ENCODE results near the gene INSIG1.

Gene INSIG1

GRCh38 chr7:155280446-155281397, 17.0 kb upstream of the INSIG1 start:
- Histone ChIP-seq H3K4me1 (ENCODE audit: insufficient read depth, low read length) (no peaks in the 10 kb centered on the region), H3K9ac (ENCODE audit: low read depth, low read length) (no peak overlapping the region), H3K27ac (ENCODE audit: low read length) (no peak overlapping the region)

GRCh38 chr7:155281398-155281969, 16.2 kb upstream of the INSIG1 start:
- Histone ChIP-seq H3K9me3 (ENCODE audit: insufficient read depth, low read depth, low read length) (no peaks in the 10 kb centered on the region), H3K9ac (ENCODE audit: low read depth, low read length) (no peak overlapping the region)

More at GRCh38 chr7:155280446-155281397, 17.0 kb upstream of the INSIG1 start:
- Histone ChIP-seq H3K4me3 (ENCODE audit: low read length) (no peak overlapping the region), H3K27me3 (ENCODE audit: insufficient read depth, low read length) (no peaks in the 10 kb centered on the region), H3K9me3 (ENCODE audit: insufficient read depth, low read depth, low read length) (no peaks in the 10 kb centered on the region), H3K36me3 (ENCODE audit: insufficient read depth, low read depth, low read length) (no peaks in the 10 kb centered on the region)

GRCh38 chr7:155282671-155283070, 15.0 kb upstream of the INSIG1 start:
- no peaks in the 10 kb centered on the region for H3K9me3 ChIP-seq (ENCODE audit: insufficient read depth, low read depth, low read length)
- H3K27ac ChIP-seq (ENCODE audit: low read length) = no peak overlapping the region
- H3K9ac ChIP-seq (ENCODE audit: low read depth, low read length) = no peak overlapping the region
- H3K27me3 ChIP-seq (ENCODE audit: insufficient read depth, low read length) = no peaks in the 10 kb centered on the region
- no peaks in the 10 kb centered on the region for H3K4me1 ChIP-seq (ENCODE audit: insufficient read depth, low read length)
- H3K4me3 ChIP-seq (ENCODE audit: low read length) = no peak overlapping the region
- no peaks in the 10 kb centered on the region for H3K36me3 ChIP-seq (ENCODE audit: insufficient read depth, low read depth, low read length)

More at GRCh38 chr7:155281398-155281969, 16.2 kb upstream of the INSIG1 start:
- Histone ChIP-seq H3K36me3 (ENCODE audit: insufficient read depth, low read depth, low read length) (no peaks in the 10 kb centered on the region), H3K27ac (ENCODE audit: low read length) (no peak overlapping the region), H3K4me3 (ENCODE audit: low read length) (no peak overlapping the region), H3K27me3 (ENCODE audit: insufficient read depth, low read length) (no peaks in the 10 kb centered on the region), H3K4me1 (ENCODE audit: insufficient read depth, low read length) (no peaks in the 10 kb centered on the region)

- Histone ChIP-seq H3K4me3 (ENCODE audit: low read length) (no peak overlapping the region), H3K9ac (ENCODE audit: low read depth, low read length) (no peak overlapping the region), H3K4me1 (ENCODE audit: insufficient read depth, low read length) (no peaks in the 10 kb centered on the region), H3K9me3 (ENCODE audit: insufficient read depth, low read depth, low read length) (no peaks in the 10 kb centered on the region), H3K36me3 (ENCODE audit: insufficient read depth, low read depth, low read length) (no peaks in the 10 kb centered on the region), H3K27ac (ENCODE audit: low read length) (no peak overlapping the region), H3K27me3 (ENCODE audit: insufficient read depth, low read length) (no peaks in the 10 kb centered on the region)
Observed at GRCh38 chr7:155283565-155284194, 14.0 kb upstream of the INSIG1 start.

GRCh38 chr7:155284496-155285274, 13.0 kb upstream of the INSIG1 start:
- Histone ChIP-seq H3K27ac (ENCODE audit: low read length) (no peak overlapping the region), H3K4me3 (ENCODE audit: low read length) (no peak overlapping the region), H3K36me3 (ENCODE audit: insufficient read depth, low read depth, low read length) (no peaks in the 10 kb centered on the region), H3K9ac (ENCODE audit: low read depth, low read length) (no peak overlapping the region), H3K27me3 (ENCODE audit: insufficient read depth, low read length) (no peaks in the 10 kb centered on the region), H3K9me3 (ENCODE audit: insufficient read depth, low read depth, low read length) (no peaks in the 10 kb centered on the region), H3K4me1 (ENCODE audit: insufficient read depth, low read length) (no peaks in the 10 kb centered on the region)

- Histone ChIP-seq H3K27ac (ENCODE audit: low read length) (no peak overlapping the region), H3K36me3 (ENCODE audit: insufficient read depth, low read depth, low read length) (no peaks in the 10 kb centered on the region), H3K4me1 (ENCODE audit: insufficient read depth, low read length) (no peaks in the 10 kb centered on the region), H3K4me3 (ENCODE audit: low read length) (no peak overlapping the region), H3K9me3 (ENCODE audit: insufficient read depth, low read depth, low read length) (no peaks in the 10 kb centered on the region), H3K27me3 (ENCODE audit: insufficient read depth, low read length) (no peaks in the 10 kb centered on the region), H3K9ac (ENCODE audit: low read depth, low read length) (no peak overlapping the region)
Observed at GRCh38 chr7:155285423-155285822, 12.3 kb upstream of the INSIG1 start.

GRCh38 chr7:155285833-155286232, 11.8 kb upstream of the INSIG1 start:
- Histone ChIP-seq H3K4me3 (ENCODE audit: low read length) (no peak overlapping the region), H3K9ac (ENCODE audit: low read depth, low read length) (no peak overlapping the region), H3K36me3 (ENCODE audit: insufficient read depth, low read depth, low read length) (no peaks in the 10 kb centered on the region), H3K27ac (ENCODE audit: low read length) (no peak overlapping the region), H3K9me3 (ENCODE audit: insufficient read depth, low read depth, low read length) (no peaks in the 10 kb centered on the region), H3K4me1 (ENCODE audit: insufficient read depth, low read length) (no peaks in the 10 kb centered on the region), H3K27me3 (ENCODE audit: insufficient read depth, low read length) (no peaks in the 10 kb centered on the region)

- no peak overlapping the region for H3K27ac ChIP-seq (ENCODE audit: low read length)
- H3K4me3 ChIP-seq (ENCODE audit: low read length) = no peak overlapping the region
- H3K36me3 ChIP-seq (ENCODE audit: insufficient read depth, low read depth, low read length) = no peaks in the 10 kb centered on the region
- no peaks in the 10 kb centered on the region for H3K27me3 ChIP-seq (ENCODE audit: insufficient read depth, low read length)
- no peaks in the 10 kb centered on the region for H3K4me1 ChIP-seq (ENCODE audit: insufficient read depth, low read length)
- H3K9me3 ChIP-seq (ENCODE audit: insufficient read depth, low read depth, low read length) = no peaks in the 10 kb centered on the region
- no peak overlapping the region for H3K9ac ChIP-seq (ENCODE audit: low read depth, low read length)
Observed at GRCh38 chr7:155286686-155287085, 11.0 kb upstream of the INSIG1 start.

GRCh38 chr7:155287284-155287935, 10.3 kb upstream of the INSIG1 start:
- no peak overlapping the region for H3K9ac ChIP-seq (ENCODE audit: low read depth, low read length)
- no peaks in the 10 kb centered on the region for H3K4me1 ChIP-seq (ENCODE audit: insufficient read depth, low read length)
- H3K36me3 ChIP-seq (ENCODE audit: insufficient read depth, low read depth, low read length) = no peaks in the 10 kb centered on the region
- no peak overlapping the region for H3K27ac ChIP-seq (ENCODE audit: low read length)
- H3K9me3 ChIP-seq (ENCODE audit: insufficient read depth, low read depth, low read length) = no peaks in the 10 kb centered on the region
- H3K4me3 ChIP-seq (ENCODE audit: low read length) = no peak overlapping the region
- H3K27me3 ChIP-seq (ENCODE audit: insufficient read depth, low read length) = no peaks in the 10 kb centered on the region

- no peaks in the 10 kb centered on the region for H3K4me1 ChIP-seq (ENCODE audit: insufficient read depth, low read length)
- H3K27ac ChIP-seq (ENCODE audit: low read length) = no peak overlapping the region
- H3K9ac ChIP-seq (ENCODE audit: low read depth, low read length) = no peak overlapping the region
- H3K4me3 ChIP-seq (ENCODE audit: low read length) = no peak overlapping the region
- no peaks in the 10 kb centered on the region for H3K36me3 ChIP-seq (ENCODE audit: insufficient read depth, low read depth, low read length)
- H3K9me3 ChIP-seq (ENCODE audit: insufficient read depth, low read depth, low read length) = no peaks in the 10 kb centered on the region
- H3K27me3 ChIP-seq (ENCODE audit: insufficient read depth, low read length) = no peaks in the 10 kb centered on the region
Observed at GRCh38 chr7:155288055-155288454, 9.6 kb upstream of the INSIG1 start.

GRCh38 chr7:155289107-155289506, 8.6 kb upstream of the INSIG1 start:
- H3K4me1 ChIP-seq (ENCODE audit: insufficient read depth, low read length) = no peaks in the 10 kb centered on the region
- no peak overlapping the region for H3K9ac ChIP-seq (ENCODE audit: low read depth, low read length)
- H3K9me3 ChIP-seq (ENCODE audit: insufficient read depth, low read depth, low read length) = no peaks in the 10 kb centered on the region
- H3K36me3 ChIP-seq (ENCODE audit: insufficient read depth, low read depth, low read length) = no peaks in the 10 kb centered on the region
- H3K27ac ChIP-seq (ENCODE audit: low read length) = no peak overlapping the region
- H3K27me3 ChIP-seq (ENCODE audit: insufficient read depth, low read length) = no peaks in the 10 kb centered on the region
- H3K4me3 ChIP-seq (ENCODE audit: low read length) = no peak overlapping the region

All from iPS-20b (cell line).